ENCODE measurements around the gene TTPAL. TPM values are rescaled to one million over a fixed set of nuclear protein-coding genes. Genes with fewer than 3 reads are reported as not detected.
"Not testable (repeated sequence)": the region's sequence is repeated elsewhere in the genome, so short reads cannot be mapped to it uniquely, and the experiment has no call there.

Gene TTPAL
- total and polyA plus RNA-seq, 3 experiments from 2014 or later: 15.9 to 31.6 (median 29.3) TPM

DNA sequence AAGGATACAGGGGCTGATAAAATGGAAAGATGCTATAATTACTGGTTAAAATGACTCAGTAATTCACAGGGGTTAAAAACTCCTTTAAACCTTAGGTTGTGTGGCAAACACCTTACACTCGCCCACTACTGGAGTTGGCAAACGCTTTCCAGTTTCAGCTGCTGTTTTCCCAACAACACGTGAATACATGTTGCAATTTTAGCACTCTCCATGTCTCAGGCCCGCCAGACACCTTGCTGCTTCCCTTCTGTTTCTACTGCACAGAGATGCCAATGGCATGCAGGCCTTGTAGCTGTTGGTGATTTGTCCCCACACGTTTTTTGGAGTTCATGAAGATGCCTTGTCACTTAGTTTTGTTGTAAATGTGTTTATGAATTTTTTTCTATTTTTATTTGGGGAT, 5.3 kb upstream of the TTPAL start:
- no peak overlapping the region for H3K4me3 ChIP-seq (ENCODE audit: low read length)
- peaks cover 6% of the 10 kb centered on the region for H3K27me3 ChIP-seq (ENCODE audit: insufficient read depth, low read length, poor library complexity, severe bottlenecking)
- Mint-ChIP-seq H3K4me1 (peaks cover 4 to 10% (median 7%) of the 10 kb centered on the region in 3 donors), H3K36me3 (no peaks in the 10 kb centered on the region), H3K27ac (no peak overlapping the region), H3K27me3 (peaks cover 0 to 9% of the 10 kb centered on the region in 2 donors), H3K4me3 (no peak overlapping the region), H3K9me3 (no peaks in the 10 kb centered on the region)
- no peak overlapping the region for H3K27ac ChIP-seq (ENCODE audit: low read depth, low read length)
- peaks cover 5% of the 10 kb centered on the region for H3K4me1 ChIP-seq (ENCODE audit: insufficient read depth, low read length)
- POLR2A ChIA-PET: no interaction called here
- H3K36me3 ChIP-seq (ENCODE audit: insufficient read depth, low read length): no peaks in the 10 kb centered on the region
- DNase-seq: no peak
- no peaks in the 10 kb centered on the region for H3K9me3 ChIP-seq (ENCODE audit: low read length)
- CTCF ChIA-PET: no interaction called here

GRCh38 chr20:44471481-44471882, 4.2 kb upstream of the TTPAL start:
- CTCF ChIA-PET: interaction anchor here (0.7 to 1.4 kb wide), 2 partner anchors 10 to 253 kb away, joined by 3 to 4 read pairs; no protein-coding TSS in a partner anchor
- no peak overlapping the region for H3K4me3 ChIP-seq (ENCODE audit: low read length)
- Mint-ChIP-seq H3K27me3 (peaks cover 0 to 8% of the 10 kb centered on the region in 2 donors), H3K4me3 (no peak overlapping the region), H3K36me3 (peaks cover 0 to 3% (median 0%) of the 10 kb centered on the region in 3 donors), H3K4me1 (peaks cover 11 to 20% (median 18%) of the 10 kb centered on the region in 3 donors), H3K27ac (no peak overlapping the region), H3K9me3 (no peaks in the 10 kb centered on the region)
- no peak overlapping the region for H3K27ac ChIP-seq (ENCODE audit: low read depth, low read length)
- H3K27me3 ChIP-seq (ENCODE audit: insufficient read depth, low read length, poor library complexity, severe bottlenecking): peaks cover 6% of the 10 kb centered on the region
- peaks cover 11% of the 10 kb centered on the region for H3K4me1 ChIP-seq (ENCODE audit: insufficient read depth, low read length)
- POLR2A ChIA-PET: no interaction called here
- DNase-seq: no peak
- H3K36me3 ChIP-seq (ENCODE audit: insufficient read depth, low read length): no peaks in the 10 kb centered on the region
- no peaks in the 10 kb centered on the region for H3K9me3 ChIP-seq (ENCODE audit: low read length)

DNA sequence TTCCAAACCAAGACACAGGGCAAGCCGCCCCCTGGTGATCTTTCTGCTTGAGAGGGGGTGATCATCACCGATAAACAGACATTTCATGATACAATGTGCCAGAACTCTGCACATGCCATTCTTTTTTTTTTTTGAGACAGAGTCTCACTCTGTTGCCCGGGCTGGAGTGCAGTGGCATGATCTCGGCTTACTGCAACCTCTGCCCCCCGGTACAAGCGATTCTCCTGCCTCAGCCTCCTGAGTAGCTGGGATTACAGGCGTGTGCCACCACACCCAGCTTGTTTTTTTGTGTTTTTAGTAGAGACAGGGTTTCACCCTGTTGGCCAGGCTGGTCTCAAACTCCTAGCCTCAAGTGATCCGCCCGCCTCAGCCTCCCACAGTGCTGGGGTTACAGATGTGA, 3.4 kb upstream of the TTPAL start:
- Mint-ChIP-seq H3K27ac (peak overlapping the region in 1 of 8 donors; percentile 52), H3K4me1 (peaks cover 19 to 28% (median 26%) of the 10 kb centered on the region in 3 donors)
- H3K36me3 Mint-ChIP-seq; H3K27me3 ChIP-seq (ENCODE audit: insufficient read depth, low read length, poor library complexity, severe bottlenecking); H3K9me3 ChIP-seq (ENCODE audit: low read length); CTCF ChIA-PET; H3K4me3 ChIP-seq (ENCODE audit: low read length); H3K9me3 Mint-ChIP-seq; H3K36me3 ChIP-seq (ENCODE audit: insufficient read depth, low read length); DNase-seq; H3K27me3 Mint-ChIP-seq; H3K4me3 Mint-ChIP-seq; POLR2A ChIA-PET; H3K27ac ChIP-seq (ENCODE audit: low read depth, low read length): not testable (repeated sequence)
- peaks cover 15% of the 10 kb centered on the region for H3K4me1 ChIP-seq (ENCODE audit: insufficient read depth, low read length)

DNA sequence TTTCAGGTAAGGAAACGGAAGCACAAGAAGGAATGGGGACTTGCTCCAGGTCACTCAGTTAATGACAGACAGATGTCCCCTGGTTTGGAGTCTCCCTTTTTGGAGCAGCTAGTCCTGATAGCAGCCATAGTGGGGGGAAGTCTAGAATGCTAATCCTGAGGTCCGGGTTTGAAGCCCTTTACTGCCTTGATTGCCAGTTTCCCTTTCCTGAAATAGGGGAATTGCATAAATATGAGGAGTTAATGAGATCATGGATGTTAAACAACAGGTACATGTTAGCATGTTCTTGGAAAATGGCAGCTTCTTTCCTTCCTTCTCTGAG, 341 bp upstream of the TTPAL start:
- Histone ChIP-seq H3K36me3 (ENCODE audit: insufficient read depth, low read length) (no peaks in the 10 kb centered on the region), H3K9me3 (ENCODE audit: low read length) (no peaks in the 10 kb centered on the region), H3K4me3 (ENCODE audit: low read length) (peak overlapping the region; percentile 75), H3K4me1 (ENCODE audit: insufficient read depth, low read length) (peaks cover 15% of the 10 kb centered on the region), H3K27ac (ENCODE audit: low read depth, low read length) (peak overlapping the region; percentile 95), H3K27me3 (ENCODE audit: insufficient read depth, low read length, poor library complexity, severe bottlenecking) (no peaks in the 10 kb centered on the region)
- CTCF ChIA-PET: interaction anchor here (1.3 kb wide), 1 partner anchor 208 kb away, joined by 8 read pairs; no protein-coding TSS in a partner anchor
- H3K27me3 Mint-ChIP-seq: no peaks in the 10 kb centered on the region
- H3K4me3 Mint-ChIP-seq: peak overlapping the region; percentile 89 to 97 (median 91)
- no peaks in the 10 kb centered on the region for H3K9me3 Mint-ChIP-seq
- peaks cover 22 to 36% (median 31%) of the 10 kb centered on the region in 3 donors for H3K4me1 Mint-ChIP-seq
- POLR2A ChIA-PET: interaction anchor here (0.6 to 1.9 kb wide), 3 partner anchors 12 to 544 kb away, joined by 3 to 10 read pairs (median 3); partner anchors contain the start of gene SERINC3
- no peak for DNase-seq
- H3K27ac Mint-ChIP-seq: peak overlapping the region; percentile 92 to 100 (median 96)
- H3K36me3 Mint-ChIP-seq: peaks cover 0 to 10% (median 1%) of the 10 kb centered on the region in 3 donors

DNA sequence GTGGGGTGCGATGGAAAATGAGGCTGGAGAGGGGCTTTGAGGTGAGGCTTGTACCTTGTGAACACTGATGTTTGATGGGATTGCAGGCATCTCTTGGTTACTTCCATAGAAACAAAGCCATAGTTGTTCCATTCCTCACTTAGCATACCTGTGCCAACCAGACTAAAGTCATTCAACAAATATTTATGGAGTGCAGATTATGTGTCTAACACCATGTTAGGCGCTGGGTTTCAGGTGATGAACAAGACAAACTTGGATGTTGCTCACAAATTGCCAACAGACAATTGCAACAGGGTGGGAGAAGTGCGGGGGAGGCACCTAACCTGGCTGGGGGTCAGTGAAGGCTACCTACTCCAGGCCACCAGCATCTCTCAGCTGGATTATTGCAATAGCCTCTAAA, 1.5 kb downstream of the TTPAL start:
- Mint-ChIP-seq H3K27ac (peak overlapping the region; percentile 40 to 99 (median 94)), H3K9me3 (no peaks in the 10 kb centered on the region), H3K36me3 (peaks cover 0 to 28% (median 9%) of the 10 kb centered on the region in 3 donors), H3K4me1 (peaks cover 26 to 42% (median 31%) of the 10 kb centered on the region in 3 donors), H3K27me3 (peaks cover 0 to 3% of the 10 kb centered on the region in 2 donors), H3K4me3 (peak overlapping the region; percentile 28 to 97 (median 89))
- Histone ChIP-seq H3K9me3 (ENCODE audit: low read length) (no peaks in the 10 kb centered on the region), H3K36me3 (ENCODE audit: insufficient read depth, low read length) (no peaks in the 10 kb centered on the region), H3K27ac (ENCODE audit: low read depth, low read length) (no peak overlapping the region), H3K27me3 (ENCODE audit: insufficient read depth, low read length, poor library complexity, severe bottlenecking) (no peaks in the 10 kb centered on the region), H3K4me1 (ENCODE audit: insufficient read depth, low read length) (peaks cover 15% of the 10 kb centered on the region), H3K4me3 (ENCODE audit: low read length) (no peak overlapping the region)
- DNase-seq: no peak
- POLR2A ChIA-PET: no interaction called here
- CTCF ChIA-PET: interaction anchor here (1.3 kb wide), 1 partner anchor 44 kb away, joined by 4 read pairs; the partner anchor contains the start of gene SERINC3

GRCh38 chr20:44478206-44478605, 2.5 kb downstream of the TTPAL start:
- ChIA-PET POLR2A (no interaction called here), CTCF (no interaction called here)
- H3K4me3 Mint-ChIP-seq: peak overlapping the region in 2 of 7 donors; percentile 9 to 37
- peaks cover 3% of the 10 kb centered on the region for H3K36me3 ChIP-seq (ENCODE audit: insufficient read depth, low read length)
- H3K9me3 Mint-ChIP-seq: no peaks in the 10 kb centered on the region
- H3K27me3 ChIP-seq (ENCODE audit: insufficient read depth, low read length, poor library complexity, severe bottlenecking): no peaks in the 10 kb centered on the region
- H3K27ac Mint-ChIP-seq: peak overlapping the region in 7 of 8 donors; percentile 4 to 79 (median 32)
- no peak overlapping the region for H3K27ac ChIP-seq (ENCODE audit: low read depth, low read length)
- no peak overlapping the region for H3K4me3 ChIP-seq (ENCODE audit: low read length)
- H3K4me1 Mint-ChIP-seq: peaks cover 26 to 42% (median 31%) of the 10 kb centered on the region in 3 donors
- H3K36me3 Mint-ChIP-seq: peaks cover 0 to 33% (median 9%) of the 10 kb centered on the region in 3 donors
- H3K4me1 ChIP-seq (ENCODE audit: insufficient read depth, low read length): peaks cover 15% of the 10 kb centered on the region
- H3K27me3 Mint-ChIP-seq: peaks cover 0 to 3% of the 10 kb centered on the region in 2 donors
- H3K9me3 ChIP-seq (ENCODE audit: low read length): no peaks in the 10 kb centered on the region
- no peak for DNase-seq

DNA sequence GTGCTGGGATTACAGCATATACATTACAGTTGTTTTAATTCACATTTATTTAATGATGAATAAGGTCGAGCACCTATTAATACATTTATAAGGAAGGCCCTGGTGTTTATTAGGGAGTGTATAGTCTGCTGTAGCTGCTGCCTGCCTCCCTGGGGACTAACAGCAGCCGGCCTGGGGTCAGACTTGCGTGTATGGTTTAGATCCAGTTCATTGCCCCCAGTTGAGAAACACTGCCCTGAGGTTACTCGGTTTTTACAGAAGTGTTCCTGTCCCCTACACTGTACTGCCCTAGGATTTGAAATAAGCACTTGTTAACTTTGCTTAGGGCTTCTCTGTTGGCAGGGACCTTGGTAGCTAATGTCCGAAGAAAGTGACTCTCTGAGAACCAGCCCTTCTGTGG, 4.0 kb downstream of the TTPAL start:
- no peak for DNase-seq
- H3K9me3 Mint-ChIP-seq: no peaks in the 10 kb centered on the region
- Histone ChIP-seq H3K27ac (ENCODE audit: low read depth, low read length) (no peak overlapping the region), H3K9me3 (ENCODE audit: low read length) (no peaks in the 10 kb centered on the region), H3K4me3 (ENCODE audit: low read length) (no peak overlapping the region), H3K36me3 (ENCODE audit: insufficient read depth, low read length) (peaks cover 8% of the 10 kb centered on the region), H3K27me3 (ENCODE audit: insufficient read depth, low read length, poor library complexity, severe bottlenecking) (no peaks in the 10 kb centered on the region), H3K4me1 (ENCODE audit: insufficient read depth, low read length) (peaks cover 15% of the 10 kb centered on the region)
- no peak overlapping the region for H3K4me3 Mint-ChIP-seq
- no peak overlapping the region for H3K27ac Mint-ChIP-seq
- CTCF ChIA-PET: no interaction called here
- peaks cover 26 to 41% (median 28%) of the 10 kb centered on the region in 3 donors for H3K4me1 Mint-ChIP-seq
- peaks cover 0 to 47% (median 12%) of the 10 kb centered on the region in 3 donors for H3K36me3 Mint-ChIP-seq
- peaks cover 0 to 3% of the 10 kb centered on the region in 2 donors for H3K27me3 Mint-ChIP-seq
- POLR2A ChIA-PET: no interaction called here

DNA sequence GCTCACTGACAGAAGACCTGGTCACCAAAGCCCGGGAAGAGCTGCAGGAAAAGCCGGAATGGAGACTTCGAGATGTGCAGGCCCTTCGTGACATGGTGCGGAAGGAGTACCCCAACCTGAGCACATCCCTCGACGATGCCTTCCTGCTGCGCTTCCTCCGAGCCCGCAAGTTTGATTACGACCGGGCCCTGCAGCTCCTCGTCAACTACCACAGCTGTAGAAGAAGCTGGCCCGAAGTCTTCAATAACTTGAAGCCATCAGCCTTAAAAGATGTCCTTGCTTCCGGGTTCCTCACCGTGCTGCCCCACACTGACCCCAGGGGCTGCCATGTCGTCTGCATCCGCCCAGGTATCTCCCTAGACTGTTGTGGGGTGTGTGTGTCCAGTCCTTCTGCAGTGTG, 4.4 kb downstream of the TTPAL start:
- peaks cover 24 to 37% (median 25%) of the 10 kb centered on the region in 3 donors for H3K4me1 Mint-ChIP-seq
- Histone ChIP-seq H3K27me3 (ENCODE audit: insufficient read depth, low read length, poor library complexity, severe bottlenecking) (no peaks in the 10 kb centered on the region), H3K9me3 (ENCODE audit: low read length) (no peaks in the 10 kb centered on the region), H3K4me3 (ENCODE audit: low read length) (no peak overlapping the region), H3K36me3 (ENCODE audit: insufficient read depth, low read length) (peaks cover 9% of the 10 kb centered on the region), H3K4me1 (ENCODE audit: insufficient read depth, low read length) (peaks cover 13% of the 10 kb centered on the region), H3K27ac (ENCODE audit: low read depth, low read length) (no peak overlapping the region)
- no peaks in the 10 kb centered on the region for H3K9me3 Mint-ChIP-seq
- H3K27me3 Mint-ChIP-seq: peaks cover 0 to 3% of the 10 kb centered on the region in 2 donors
- H3K36me3 Mint-ChIP-seq: peaks cover 1 to 50% (median 13%) of the 10 kb centered on the region in 3 donors
- peak overlapping the region in 1 of 8 donors; percentile 68 for H3K27ac Mint-ChIP-seq
- ChIA-PET CTCF (no interaction called here), POLR2A (no interaction called here)
- no peak for DNase-seq
- H3K4me3 Mint-ChIP-seq: no peak overlapping the region
